Measurements from ENCODE around the gene MACROD2.
"Not testable (repeated sequence)": the region's sequence is repeated elsewhere in the genome, so short reads cannot be mapped to it uniquely, and the experiment has no call there.

GRCh38 chr20:14467104-14467827 lies 471.9 kb downstream of the MACROD2 start:
- TF ChIP-seq, protein P1, sequence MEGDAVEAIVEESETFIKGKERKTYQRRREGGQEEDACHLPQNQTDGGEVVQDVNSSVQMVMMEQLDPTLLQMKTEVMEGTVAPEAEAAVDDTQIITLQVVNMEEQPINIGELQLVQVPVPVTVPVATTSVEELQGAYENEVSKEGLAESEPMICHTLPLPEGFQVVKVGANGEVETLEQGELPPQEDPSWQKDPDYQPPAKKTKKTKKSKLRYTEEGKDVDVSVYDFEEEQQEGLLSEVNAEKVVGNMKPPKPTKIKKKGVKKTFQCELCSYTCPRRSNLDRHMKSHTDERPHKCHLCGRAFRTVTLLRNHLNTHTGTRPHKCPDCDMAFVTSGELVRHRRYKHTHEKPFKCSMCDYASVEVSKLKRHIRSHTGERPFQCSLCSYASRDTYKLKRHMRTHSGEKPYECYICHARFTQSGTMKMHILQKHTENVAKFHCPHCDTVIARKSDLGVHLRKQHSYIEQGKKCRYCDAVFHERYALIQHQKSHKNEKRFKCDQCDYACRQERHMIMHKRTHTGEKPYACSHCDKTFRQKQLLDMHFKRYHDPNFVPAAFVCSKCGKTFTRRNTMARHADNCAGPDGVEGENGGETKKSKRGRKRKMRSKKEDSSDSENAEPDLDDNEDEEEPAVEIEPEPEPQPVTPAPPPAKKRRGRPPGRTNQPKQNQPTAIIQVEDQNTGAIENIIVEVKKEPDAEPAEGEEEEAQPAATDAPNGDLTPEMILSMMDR (IDR thresholded peaks at IDR 0.05; ENCODE audit: insufficient read depth, low read length, poor library complexity, severe bottlenecking) = not testable (repeated sequence)
- not testable (repeated sequence) for TF ChIP-seq EZH2phosphoT487 (conservative IDR thresholded peaks at IDR 0.05; ENCODE audit: low read length)
